EH (cell line): ENCODE results near the gene CHEK2.
"Not testable (repeated sequence)": the region's sequence is repeated elsewhere in the genome, so short reads cannot be mapped to it uniquely, and the experiment has no call there.

Experiments used
- DNase-seq: peaks from one replicate; pipeline ENCODE4 v3.0.0-alpha.2; 2015; ENCODE audit warnings: low read depth

The CHEK2 gene

DNA sequence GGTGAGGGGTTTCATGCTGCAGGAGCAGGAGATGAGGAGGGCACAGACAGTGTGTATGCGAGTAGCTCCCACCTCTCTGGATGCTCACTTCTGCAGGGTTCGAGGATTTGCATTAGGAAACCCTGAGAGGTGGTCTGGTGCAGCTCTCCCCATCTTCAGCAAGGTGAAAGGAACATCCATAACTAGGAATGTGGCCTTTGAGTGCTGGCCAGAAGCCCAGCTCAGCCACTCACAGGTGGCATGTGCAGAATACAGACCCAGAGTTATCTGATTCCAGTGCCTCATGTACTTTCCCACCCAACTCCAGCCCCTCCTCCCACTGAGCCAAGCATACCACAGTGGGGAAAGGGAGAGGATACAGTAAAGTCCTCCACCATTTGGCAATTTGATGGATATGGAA lies 51.8 kb downstream of the CHEK2 start:
- DNase-seq, result not testable (repeated sequence)

DNA sequence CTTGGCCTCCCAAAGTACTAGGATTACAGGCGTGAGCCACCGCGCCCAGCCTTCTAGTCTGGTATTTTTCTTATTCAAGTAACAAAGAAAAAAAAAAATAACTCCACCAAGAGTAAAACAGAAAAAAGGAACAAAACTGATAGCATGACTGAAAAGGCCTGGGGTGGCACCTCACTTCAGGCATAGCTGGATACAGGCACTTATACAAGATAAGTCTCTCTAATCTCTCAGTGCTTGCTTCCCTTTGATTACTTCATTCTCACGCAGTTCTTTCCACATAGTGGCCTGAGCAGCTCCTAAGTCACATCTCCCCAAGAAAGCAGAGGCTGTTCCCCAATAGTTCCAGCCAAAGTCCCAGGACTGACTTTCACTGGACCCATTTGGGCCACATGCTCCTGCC lies 58.7 kb downstream of the CHEK2 start:
- DNase-seq, result not testable (repeated sequence)

DNA sequence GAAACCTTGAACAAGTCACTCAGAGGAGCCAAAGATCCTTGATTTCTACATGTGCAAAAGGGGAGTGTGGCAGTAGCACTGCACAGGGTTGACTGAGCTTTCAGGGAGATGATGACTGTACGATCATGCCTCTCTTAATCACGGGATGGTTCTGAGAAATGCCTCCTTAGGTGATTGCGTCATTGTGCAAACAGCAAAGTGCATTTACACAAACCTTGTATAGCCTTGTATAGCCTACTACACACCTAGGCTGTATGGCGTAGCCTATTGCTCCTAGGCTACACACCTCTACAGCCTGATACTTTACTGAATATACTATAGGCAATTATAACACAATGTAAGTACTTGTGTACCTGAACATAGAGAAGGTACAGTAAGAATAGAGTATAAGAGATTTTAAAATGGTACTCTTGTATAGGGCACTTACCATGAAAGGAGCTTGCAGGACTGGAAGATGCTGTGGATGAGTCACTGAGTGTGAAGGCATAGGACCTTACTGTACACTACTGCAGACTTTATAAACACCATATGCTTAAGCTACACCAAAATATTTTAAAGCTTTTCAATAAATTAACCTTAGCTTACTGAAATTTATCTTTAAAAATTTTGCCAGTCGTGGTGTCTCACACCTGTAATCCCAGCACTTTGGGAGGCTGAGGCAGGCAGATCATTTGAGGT lies 60.7 kb downstream of the CHEK2 start:
- DNase-seq, result peak; percentile 24

DNA sequence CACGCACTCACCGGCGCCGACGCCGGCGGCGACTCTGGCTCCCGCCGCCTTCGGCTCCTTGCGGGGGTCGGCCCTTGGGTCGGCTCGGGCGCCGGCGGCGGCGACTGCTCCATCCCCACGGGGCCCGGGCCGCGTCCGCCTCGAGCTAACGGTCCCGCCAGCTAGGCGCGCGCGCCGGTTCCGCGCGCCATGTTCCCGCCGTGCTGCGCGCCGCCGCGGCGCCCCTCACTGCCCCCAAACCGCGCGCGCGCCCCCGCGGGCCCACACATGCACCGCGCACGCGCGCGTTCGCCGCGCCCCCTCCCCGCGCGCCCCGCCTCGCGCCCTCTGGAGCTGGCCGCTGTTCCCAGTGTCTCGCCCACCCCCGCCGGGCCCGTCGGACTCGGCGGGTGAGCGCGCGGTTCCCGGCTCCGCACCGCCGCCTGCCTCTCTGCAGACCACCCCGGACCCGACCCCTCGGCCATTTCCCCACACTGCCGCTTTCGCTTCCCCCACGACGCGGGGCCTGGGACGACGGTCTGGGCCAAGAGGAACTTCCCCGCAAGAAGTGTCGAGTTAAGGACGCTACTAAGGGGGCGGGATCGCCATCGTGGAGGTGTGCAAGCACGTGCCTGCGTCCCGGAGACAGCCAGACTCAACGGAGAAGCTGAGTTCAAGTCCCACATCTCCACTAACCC lies 61.9 kb downstream of the CHEK2 start, which contains the start of gene TTC28:
Gene TTC28, minus strand, starts transcription at position 230 of the 677 bp plus-strand sequence. Its CDS starts 117 bp downstream, at position 113.
- peak; percentile 79 for DNase-seq

GRCh38 chr22:28678778-28679610 lies 62.6 kb downstream of the CHEK2 start:
- peak; percentile 5 for DNase-seq

GRCh38 chr22:28678170-28678569 lies 63.5 kb downstream of the CHEK2 start:
- not testable (repeated sequence) for DNase-seq

DNA sequence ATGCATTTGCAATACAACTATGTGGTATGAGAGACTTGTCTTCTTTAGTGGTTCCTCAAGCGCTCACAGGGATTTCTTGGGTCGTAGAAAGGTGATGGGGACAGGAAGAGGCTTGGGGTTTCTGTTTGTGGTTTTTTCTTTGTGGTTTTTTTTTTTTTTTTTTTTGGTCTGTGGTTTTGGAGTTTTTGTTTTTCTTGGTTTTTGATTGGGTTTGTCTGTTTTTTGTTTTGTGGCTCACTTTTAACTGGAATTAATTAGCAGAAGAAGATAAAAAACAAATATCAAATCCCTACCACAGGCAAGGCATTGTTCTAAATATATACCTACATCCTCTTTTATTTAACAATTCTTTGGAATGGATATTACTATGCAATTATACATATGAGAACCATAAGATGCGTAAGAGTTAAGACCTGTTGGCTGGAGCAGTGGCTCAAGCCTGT lies 67.5 kb downstream of the CHEK2 start:
- peak; percentile 74 for DNase-seq

- DNase-seq, result peak; percentile 41
Observed at GRCh38 chr22:28670756-28671155, 70.9 kb downstream of the CHEK2 start.

DNA sequence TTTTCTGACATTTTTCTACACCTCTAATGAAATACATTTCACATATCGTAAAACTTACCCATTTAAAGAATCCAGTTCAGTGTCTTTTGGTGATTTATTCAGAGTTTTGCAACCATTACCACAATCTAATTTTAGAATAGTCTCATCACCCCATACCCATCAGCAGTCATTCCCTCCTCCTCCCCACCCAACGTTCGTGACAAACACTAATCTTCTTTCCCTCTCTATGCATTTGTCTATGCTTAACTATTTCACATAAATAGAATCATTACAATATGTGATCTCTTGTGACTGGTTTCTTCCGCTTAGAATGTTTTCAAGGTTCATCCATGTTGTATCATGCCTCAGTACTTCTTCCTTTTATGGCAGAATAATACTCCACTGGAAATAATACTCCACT lies 71.5 kb downstream of the CHEK2 start:
- DNase-seq, result peak; percentile 68

DNA sequence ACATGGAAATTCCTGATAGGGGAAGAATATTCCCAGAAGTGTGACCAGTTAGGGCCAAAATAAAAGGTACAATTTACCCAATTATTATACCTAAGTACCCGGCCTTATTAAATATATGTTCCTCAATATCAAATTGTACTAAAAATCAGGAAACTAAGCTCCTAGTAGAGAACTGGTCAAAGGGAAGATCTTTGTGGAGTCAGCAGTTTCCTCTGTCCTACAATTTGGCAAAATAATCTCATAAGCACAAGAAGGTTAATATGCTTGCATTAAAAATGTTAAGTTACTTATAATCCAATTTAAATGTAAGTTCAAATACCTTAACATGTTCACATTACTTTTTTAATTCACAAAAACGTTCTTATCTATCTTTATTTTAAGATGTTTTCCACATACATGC lies 72.2 kb downstream of the CHEK2 start:
- DNase-seq, result no peak

DNA sequence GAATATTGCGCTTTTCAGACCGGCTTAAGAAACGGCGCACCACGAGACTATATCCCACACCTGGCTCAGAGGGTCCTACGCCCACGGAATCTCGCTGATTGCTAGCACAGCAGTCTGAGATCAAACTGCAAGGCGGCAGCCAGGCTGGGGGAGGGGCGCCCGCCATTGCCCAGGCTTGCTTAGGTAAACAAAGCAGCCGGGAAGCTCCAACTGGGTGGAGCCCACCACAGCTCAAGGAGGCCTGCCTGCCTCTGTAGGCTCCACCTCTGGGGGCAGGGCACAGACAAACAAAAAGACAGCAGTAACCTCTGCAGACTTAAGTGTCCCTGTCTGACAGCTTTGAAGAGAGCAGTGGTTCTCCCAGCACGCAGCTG lies 78.1 kb downstream of the CHEK2 start:
- not testable (repeated sequence) for DNase-seq

GRCh38 chr22:28658448-28658847 lies 83.2 kb downstream of the CHEK2 start:
- DNase-seq, result no peak

GRCh38 chr22:28656181-28656580 lies 85.4 kb downstream of the CHEK2 start:
- DNase-seq, result no peak

GRCh38 chr22:28650463-28650862 lies 91.2 kb downstream of the CHEK2 start:
- DNase-seq, result no peak

DNA sequence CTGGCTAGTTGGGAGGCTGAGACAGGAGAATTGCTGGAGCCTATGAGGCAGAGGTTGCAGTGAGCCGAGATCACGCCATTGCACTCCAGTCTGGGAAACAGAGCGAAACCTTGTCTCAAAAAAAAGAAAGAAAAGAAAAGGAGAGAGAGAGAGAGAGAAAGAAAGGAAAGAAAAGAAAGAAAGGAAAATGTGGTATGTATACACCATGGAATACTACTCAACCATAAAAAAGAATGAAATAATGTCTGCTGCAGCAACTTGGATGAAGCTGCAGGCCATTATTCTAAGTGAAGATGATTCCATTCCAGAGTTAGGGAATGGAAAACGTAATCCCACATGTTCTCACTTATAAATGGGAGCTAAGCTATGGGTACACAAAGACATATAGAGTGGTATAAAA lies 92.8 kb downstream of the CHEK2 start:
- DNase-seq, result no peak

DNA sequence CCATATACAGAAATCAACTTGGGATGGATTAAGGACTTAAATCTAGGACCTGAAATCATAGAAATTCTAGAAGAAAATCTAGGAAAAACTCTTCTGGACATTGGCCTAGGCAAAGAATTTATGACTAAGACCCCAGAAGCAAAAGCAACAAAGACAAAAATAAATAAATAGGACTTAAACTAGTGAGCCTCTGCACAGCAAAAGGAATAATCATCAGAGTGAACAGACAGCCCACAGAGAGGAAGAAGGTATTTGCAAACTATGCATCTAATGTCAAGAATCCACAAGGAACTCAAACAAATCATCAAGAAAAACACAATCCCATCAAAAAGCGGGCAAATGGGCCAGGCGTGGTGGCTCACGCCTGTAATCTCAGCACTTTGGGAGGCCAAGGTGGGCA lies 94.4 kb downstream of the CHEK2 start:
- DNase-seq, result peak; percentile 48

DNA sequence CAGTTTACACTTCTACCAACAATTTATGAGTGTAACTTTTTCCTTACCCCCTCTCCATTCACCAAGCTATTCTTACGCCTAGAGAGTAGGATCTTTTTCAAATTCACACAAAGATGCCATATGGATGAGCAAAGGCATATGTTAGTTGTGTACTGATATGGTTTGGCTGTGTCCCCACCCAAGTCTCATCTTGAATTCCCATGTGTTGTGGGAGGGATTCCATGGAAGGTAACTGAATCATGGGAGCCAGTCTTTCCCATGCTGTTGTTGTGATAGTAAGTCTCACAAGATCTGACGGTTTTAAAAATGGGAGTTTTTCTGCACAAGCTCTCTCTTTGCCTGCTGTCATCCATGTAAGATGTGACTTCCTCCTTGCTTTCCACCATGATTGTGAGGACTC lies 102.3 kb downstream of the CHEK2 start:
- DNase-seq, result no peak
